HG02571 (cell line): ENCODE measurements around the gene TSPAN9.

Experiments
- ATAC-seq: cut with Tn5 transposase; IDR thresholded peaks from one replicate; pipeline ENCODE4 v1.9.1; 2021; ENCODE audit warnings: mild to moderate bottlenecking, moderate library complexity; ENCODE audit not compliant: unreplicated experiment

The TSPAN9 gene

GRCh38 chr12:3201339-3202051 is 124.3 kb downstream of the TSPAN9 start:
- no peak for ATAC-seq

DNA sequence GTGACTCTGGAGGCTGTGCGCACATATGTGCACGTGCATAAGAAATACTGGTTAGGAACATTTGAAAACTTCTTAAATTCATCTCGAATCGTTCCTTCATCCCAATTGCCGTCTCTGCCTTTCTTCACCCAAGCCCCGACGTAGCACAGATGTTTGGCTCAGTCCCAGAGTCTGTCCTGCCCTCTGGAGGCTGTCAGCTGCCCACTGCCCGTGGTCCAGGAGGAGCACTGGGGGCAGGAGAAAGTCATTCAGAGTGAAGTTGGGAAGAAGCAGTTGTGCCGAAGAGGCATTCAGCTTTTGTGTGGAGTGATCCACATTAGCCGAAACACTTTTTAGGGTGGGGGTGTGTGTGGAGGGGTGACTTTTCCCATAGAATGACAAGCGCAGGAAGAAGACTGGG is 124.9 kb downstream of the TSPAN9 start:
- ATAC-seq, result no peak

DNA sequence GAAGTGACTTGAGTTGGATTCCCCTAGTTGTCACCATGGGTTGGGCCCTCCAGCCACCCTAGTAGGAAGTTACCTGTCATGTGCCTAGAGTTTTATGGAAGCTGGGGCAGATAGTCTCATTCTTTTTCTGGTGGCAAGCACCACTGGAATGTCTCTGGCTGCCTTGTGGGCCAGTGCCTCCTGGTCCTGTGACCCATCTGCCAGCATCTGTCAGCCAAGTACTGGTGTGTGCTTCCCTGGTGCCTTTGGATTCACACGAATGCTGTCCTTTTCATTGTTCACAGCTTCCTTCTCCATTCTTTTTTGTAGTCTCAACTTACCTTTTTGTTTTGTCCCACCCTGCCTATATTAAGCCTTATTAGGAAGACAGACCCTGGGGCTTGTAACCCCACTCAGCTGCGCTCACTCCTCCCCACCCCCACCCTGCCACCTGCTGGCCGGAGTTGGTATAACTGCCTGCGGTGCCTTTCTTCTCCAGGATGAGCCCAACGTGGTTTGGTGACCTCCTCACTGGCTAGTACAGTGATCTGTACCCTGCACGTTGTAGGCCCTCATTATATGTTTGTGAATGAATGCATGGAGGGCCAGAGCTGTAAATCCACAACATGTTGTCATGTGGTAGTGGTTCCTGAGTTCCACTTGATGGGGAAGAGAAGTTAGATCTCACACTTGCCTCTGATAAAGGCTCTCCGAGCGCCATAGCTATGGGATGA is 125.7 kb downstream of the TSPAN9 start:
- ATAC-seq, result no peak

DNA sequence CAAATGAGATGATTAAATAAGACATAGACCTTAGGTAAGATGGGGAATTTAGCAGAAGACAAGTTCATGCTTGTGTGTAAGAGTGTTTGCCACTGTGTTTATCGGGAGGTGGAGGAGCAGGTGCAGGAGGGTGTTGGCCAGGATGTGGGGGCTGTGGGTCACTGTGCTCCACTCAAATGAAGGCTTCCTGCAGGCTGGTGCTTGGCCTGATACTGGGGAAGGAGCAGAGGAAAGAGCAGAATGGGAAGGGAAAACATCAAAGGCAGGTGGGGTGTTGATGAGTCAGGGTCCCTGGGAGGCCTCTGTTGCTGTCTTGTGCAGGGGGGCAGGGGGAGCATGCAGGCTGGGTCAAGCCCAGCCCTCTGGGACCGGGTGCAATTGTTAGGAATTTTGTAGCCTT is 126.5 kb downstream of the TSPAN9 start:
- no peak for ATAC-seq

- ATAC-seq, result no peak
Observed at GRCh38 chr12:3204143-3204542, 127.0 kb downstream of the TSPAN9 start.

DNA sequence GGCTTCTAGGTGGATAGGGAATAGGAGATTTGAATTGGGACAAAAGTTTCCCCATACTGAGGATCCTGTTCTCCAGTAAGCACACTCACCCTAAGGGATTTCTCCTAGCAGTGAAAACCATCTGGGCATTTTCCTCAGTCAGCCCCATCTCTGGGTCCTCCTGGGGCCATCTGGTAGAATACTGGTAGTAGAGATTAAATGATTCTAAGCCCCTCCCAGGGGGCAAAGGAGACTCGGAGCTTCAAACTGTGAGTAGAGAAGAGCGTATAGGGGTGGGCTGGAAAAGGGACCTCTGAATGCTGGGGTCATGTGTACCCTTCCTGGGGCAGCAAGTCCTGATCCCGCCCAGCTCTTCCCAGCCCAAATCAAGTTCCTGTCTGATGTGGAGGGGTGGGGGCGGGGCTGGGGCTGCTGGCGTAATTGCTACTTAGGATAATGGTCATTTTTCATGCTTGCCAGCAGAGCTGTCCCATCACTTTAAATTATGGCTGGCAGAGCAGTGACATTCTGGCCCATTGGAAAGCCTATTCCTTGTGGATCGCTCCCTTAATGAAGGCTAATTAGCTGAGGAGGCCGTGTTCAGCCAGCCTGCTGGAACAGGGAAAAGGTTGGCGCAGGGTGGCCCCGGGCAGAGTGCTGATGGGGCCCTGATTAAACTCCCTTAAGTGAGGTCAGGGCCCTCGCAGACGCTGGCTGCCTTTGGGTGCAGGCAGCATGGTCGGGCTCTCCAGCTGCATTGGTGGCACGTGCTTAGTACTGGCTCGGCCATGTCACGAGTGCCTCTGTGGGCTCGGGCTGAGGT is 127.8 kb downstream of the TSPAN9 start:
- no peak for ATAC-seq

DNA sequence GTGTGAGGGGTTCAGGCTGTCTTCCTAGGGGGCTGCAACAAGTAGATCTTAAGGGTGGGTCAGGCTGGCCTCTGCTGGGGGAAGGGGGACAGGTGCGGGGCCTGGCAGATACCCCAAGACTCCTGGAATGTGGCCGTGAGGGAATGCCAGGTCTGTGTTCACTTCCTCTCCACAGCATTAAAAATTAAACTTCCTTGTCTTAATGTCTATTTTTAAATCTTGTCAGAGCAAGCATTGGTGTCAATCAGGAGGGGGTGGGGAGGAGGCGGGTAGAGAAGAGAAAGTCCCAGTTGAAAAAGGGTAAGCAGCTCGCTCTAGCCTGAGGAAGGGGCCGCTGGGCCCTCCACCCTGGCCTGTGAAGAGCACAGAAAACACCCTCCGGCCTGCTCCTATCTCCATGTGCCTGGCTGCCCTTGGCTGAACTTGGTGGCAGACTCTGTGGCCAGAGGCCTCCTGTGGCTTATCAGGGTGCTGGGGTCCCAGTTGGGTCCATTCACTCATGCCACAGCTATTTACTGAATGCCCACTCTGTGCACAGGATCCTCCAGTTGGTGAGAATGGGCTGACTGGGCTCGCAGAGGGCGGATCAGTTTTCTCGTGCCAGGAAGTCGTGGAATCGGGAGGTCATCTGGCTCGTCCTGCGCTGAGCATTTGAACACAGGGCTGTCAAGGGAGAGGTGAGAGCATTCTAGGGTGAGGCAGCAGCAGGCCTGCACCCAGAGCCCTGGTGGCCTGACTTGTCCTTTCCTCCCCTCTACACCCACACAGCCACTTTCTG is 128.8 kb downstream of the TSPAN9 start:
- no peak for ATAC-seq

GRCh38 chr12:3206536-3207072 is 129.4 kb downstream of the TSPAN9 start:
- no peak for ATAC-seq

GRCh38 chr12:3207175-3207574 is 130.0 kb downstream of the TSPAN9 start:
- ATAC-seq, result no peak

- ATAC-seq, result no peak
Observed at GRCh38 chr12:3207858-3208257, 130.7 kb downstream of the TSPAN9 start.

- ATAC-seq, result no peak
Observed at GRCh38 chr12:3213188-3213587, 136.0 kb downstream of the TSPAN9 start.

DNA sequence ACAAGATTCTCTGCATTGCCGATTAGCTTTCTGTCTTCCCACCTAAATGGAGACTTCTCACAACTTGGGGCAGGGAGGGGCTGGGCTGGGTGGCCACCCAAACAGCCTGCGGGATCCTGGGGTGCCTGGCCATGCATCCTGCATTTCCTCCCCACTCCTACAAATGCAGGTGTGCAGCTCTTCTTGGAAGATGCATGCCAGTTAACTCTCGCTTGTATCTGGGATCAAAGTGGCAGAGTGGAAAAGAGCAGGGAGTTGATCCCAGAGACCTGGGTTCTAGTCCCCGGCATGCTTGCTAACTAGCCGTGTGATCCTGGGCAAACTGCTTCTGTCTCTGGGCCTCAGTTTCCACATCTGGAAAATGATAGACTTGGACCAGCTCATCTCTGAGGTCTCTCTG is 136.6 kb downstream of the TSPAN9 start:
- no peak for ATAC-seq

- ATAC-seq, result no peak
Observed at GRCh38 chr12:3214526-3215365, 137.6 kb downstream of the TSPAN9 start.

- no peak for ATAC-seq
Observed at GRCh38 chr12:3215410-3215975, 138.3 kb downstream of the TSPAN9 start.

DNA sequence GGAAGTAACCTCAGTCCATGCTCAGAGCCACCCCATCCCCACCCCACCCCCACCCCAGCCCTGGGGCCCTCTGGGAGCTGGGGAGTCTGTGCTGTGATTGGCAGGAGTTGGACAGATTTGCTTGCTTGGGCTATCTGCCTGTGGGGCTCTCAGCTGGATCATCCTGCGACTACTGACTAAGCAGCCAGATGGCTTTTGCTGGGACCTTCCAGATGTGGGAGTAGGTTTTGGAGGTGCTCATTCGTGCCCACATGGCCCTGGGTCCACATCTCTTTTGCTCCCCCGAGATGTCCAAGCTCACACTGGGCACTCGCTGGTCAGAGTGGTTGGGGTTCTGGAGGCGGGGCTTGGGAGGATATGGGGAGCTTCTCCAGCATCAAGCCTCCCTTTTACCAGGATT is 138.9 kb downstream of the TSPAN9 start:
- no peak for ATAC-seq

- ATAC-seq, result no peak
Observed at GRCh38 chr12:3216726-3217682, 139.8 kb downstream of the TSPAN9 start.

- no peak for ATAC-seq
Observed at GRCh38 chr12:3217683-3218079, 140.5 kb downstream of the TSPAN9 start.
